HepG2 (cell line): ENCODE results near the gene TAS2R4. TPM values are rescaled to one million over a fixed set of nuclear protein-coding genes. Genes with fewer than 3 reads are reported as not detected.

Source experiments
- CBX2 ChIP-seq, 2 experiments: fragments of 200-600 bp in 1 of 2; sonication (generic); formaldehyde crosslinking in 1 of 2; IDR thresholded peaks; 2 replicates each; pipeline versions ENCODE4 v1.7.0 to v1.8.1; 2018 to 2022; ENCODE audit warnings: low read depth in 2 of 2, low read length in 1 of 2, mild to moderate bottlenecking in 1 of 2, missing genetic modification reagents in 1 of 2
- FOXJ3 ChIP-seq: sonication (generic); formaldehyde crosslinking; IDR thresholded peaks from 2 replicates; pipeline ENCODE4 v1.4.0; 2020; ENCODE audit warnings: missing genetic modification reagents, mild to moderate bottlenecking, borderline replicate concordance
- FOXO4 ChIP-seq: sonication (generic); formaldehyde crosslinking; conservative IDR thresholded peaks from 2 replicates; pipeline ENCODE4 v1.8.1; 2023; ENCODE audit warnings: missing genetic modification reagents
- GPBP1L1 ChIP-seq: sonication (generic); formaldehyde crosslinking; IDR thresholded peaks from 2 replicates; pipeline ENCODE4 v1.5.0; 2020; ENCODE audit warnings: mild to moderate bottlenecking, missing genetic modification reagents
- HHEX ChIP-seq: IDR thresholded peaks from 2 replicates; pipeline ENCODE4 v1.6.1; 2016; ENCODE audit warnings: control low read depth
- ISL2 ChIP-seq: sonication (generic); formaldehyde crosslinking; IDR thresholded peaks from 2 replicates; pipeline ENCODE4 v1.5.0; 2020; ENCODE audit warnings: missing genetic modification reagents
- TARDBP ChIP-seq: sonication (generic); formaldehyde crosslinking; IDR thresholded peaks from 2 replicates; pipeline ENCODE4 v1.8.0; 2022; ENCODE audit warnings: mild to moderate bottlenecking, missing genetic modification reagents
- ZFP37 ChIP-seq: sonication (generic); formaldehyde crosslinking; IDR thresholded peaks from 2 replicates; pipeline ENCODE4 v1.4.0; 2020; ENCODE audit warnings: missing genetic modification reagents, borderline replicate concordance
- ZNF18 ChIP-seq: sonication (generic); formaldehyde crosslinking; IDR thresholded peaks from 2 replicates; pipeline ENCODE4 v1.8.0; 2022; ENCODE audit warnings: mild to moderate bottlenecking, missing genetic modification reagents; ENCODE audit not compliant: insufficient replicate concordance
- ZNF275 ChIP-seq: sonication (generic); formaldehyde crosslinking; IDR thresholded peaks from 2 replicates; pipeline ENCODE4 v1.8.0; 2022; ENCODE audit warnings: missing genetic modification reagents, mild to moderate bottlenecking, inconsistent platforms, borderline replicate concordance
- ZNF318 ChIP-seq: sonication (generic); formaldehyde crosslinking; IDR thresholded peaks from 2 replicates; pipeline ENCODE4 v1.4.0; 2020; ENCODE audit warnings: mild to moderate bottlenecking, missing genetic modification reagents
- ZNF607 ChIP-seq: sonication (generic); formaldehyde crosslinking; IDR thresholded peaks from 2 replicates; pipeline ENCODE4 v1.5.1; 2020; ENCODE audit warnings: missing genetic modification reagents, mild to moderate bottlenecking, borderline replicate concordance
- polyA plus RNA-seq, 8 experiments: library from polyadenylated mRNA; depleted of rRNA in 3 of 8; stranded (reverse) in 7 of 8; unstranded in 1 of 8; fragments of >200 nt; fragmentation: Illumina TruSeq in 4 of 8; extraction: Trizol in 4 of 8; gene quantifications; 2 replicates each; pipeline versions ENCODE4 v1.2.1 to v1.2.3, GENCODE V29; 2011 to 2016; ENCODE audit warnings: low read depth in 4 of 8, missing spikeins in 1 of 8, mixed read lengths in 1 of 8; ENCODE audit not compliant: insufficient read depth in 1 of 8
- total RNA-seq, 5 experiments: library from RNA; depleted of rRNA; stranded (reverse); fragments of >200 nt; fragmentation: Illumina TruSeq; extraction: Trizol; gene quantifications; 2 replicates each; pipeline ENCODE4 v1.2.3, GENCODE V29; 2016; ENCODE audit warnings: low read depth in 1 of 5

TAS2R4 gene
- total and polyA plus RNA-seq, 2 of the 13 experiments (the other 11 are each of a cell fraction or from before 2014, with no cell fraction given) = 0.71 to 0.80 TPM

- TF ChIP-seq ZNF318 (CRISPR knock-in tag) = no peak
- no peak for TF ChIP-seq HHEX (CRISPR knock-in tag)
- TF ChIP-seq TARDBP (CRISPR knock-in tag) = peak; percentile 97
- peak; percentile 87; the same call in 1 of the 2 replicates for TF ChIP-seq ZNF607 (CRISPR knock-in tag)
- TF ChIP-seq FOXJ3 = peak; percentile 91
- TF ChIP-seq ISL2 (CRISPR knock-in tag) = peak; percentile 91
- no peak for TF ChIP-seq ZNF18 (CRISPR knock-in tag)
- peak; percentile 65; the same call in 1 of the 2 replicates for TF ChIP-seq ZNF275 (CRISPR knock-in tag)
- TF ChIP-seq FOXO4 (CRISPR knock-in tag) = no peak
- no peak for TF ChIP-seq CBX2 (IDR thresholded peaks at IDR 0.05; ENCODE audit: low read depth, low read length)
- peak; percentile 91; the same call in 1 of the 2 replicates for TF ChIP-seq CBX2 (CRISPR knock-in tag; IDR thresholded peaks at IDR 0.05; ENCODE audit: low read depth)
- TF ChIP-seq ZFP37 (CRISPR knock-in tag) = no peak
- TF ChIP-seq GPBP1L1 = no peak
Observed at GRCh38 chr7:141737836-141738591, 38.5 kb upstream of the TAS2R4 start, which contains the start of gene SSBP1 (continued).
